Neuronal stem cell (in vitro differentiated cells): Measurements from ENCODE around the gene HMOX2.

Experiments used
- DNase-seq: peaks from one replicate; pipeline ENCODE4 v3.0.0-alpha.2; 2013; ENCODE audit warnings: low spot score
- H2AFZ ChIP-seq: one replicate; pipeline ENCODE4 v1.6.1; 2013; ENCODE audit warnings: mild to moderate bottlenecking, low read length, inconsistent platforms
- H2AK5ac ChIP-seq: 2 replicates; pipeline ENCODE4 v1.6.1; 2013; ENCODE audit warnings: low read depth, mild to moderate bottlenecking, inconsistent platforms, low read length, moderate library complexity, mixed read lengths
- H2BK120ac ChIP-seq: 2 replicates; pipeline ENCODE4 v1.6.1; 2013; ENCODE audit warnings: low read depth, mild to moderate bottlenecking, inconsistent platforms, low read length, moderate library complexity, mixed read lengths
- H2BK12ac ChIP-seq: one replicate; pipeline ENCODE4 v1.6.1; 2013; ENCODE audit warnings: low read length, inconsistent platforms
- H2BK15ac ChIP-seq: 2 replicates; pipeline ENCODE4 v1.6.1; 2013; ENCODE audit warnings: mild to moderate bottlenecking, low read length, inconsistent platforms, mixed read lengths
- H2BK5ac ChIP-seq: one replicate; pipeline ENCODE4 v1.6.1; 2013; ENCODE audit warnings: inconsistent platforms, mild to moderate bottlenecking, low read length, moderate library complexity
- H3K14ac ChIP-seq: one replicate; pipeline ENCODE4 v1.6.1; 2013; ENCODE audit warnings: low read length, inconsistent platforms
- H3K18ac ChIP-seq: 2 replicates; pipeline ENCODE4 v1.6.1; 2013; ENCODE audit warnings: low read length, inconsistent platforms
- H3K23ac ChIP-seq: 2 replicates; pipeline ENCODE4 v1.6.1; 2013; ENCODE audit warnings: low read depth, mild to moderate bottlenecking, mixed read lengths, low read length, inconsistent platforms; ENCODE audit not compliant: poor library complexity
- H3K27ac ChIP-seq: replicated peaks from 3 replicates; pipeline ENCODE4 v1.5.1; 2013; ENCODE audit warnings: low read length, inconsistent platforms
- H3K27me3 ChIP-seq, 3 experiments: 2 replicates each; pipeline ENCODE4 v1.6.1; 2013; ENCODE audit warnings: low read length in 3 of 3, mild to moderate bottlenecking in 2 of 3, inconsistent platforms in 1 of 3, low read depth in 1 of 3, mixed read lengths in 1 of 3, moderate library complexity in 1 of 3; ENCODE audit not compliant: control insufficient read depth in 3 of 3, insufficient read depth in 3 of 3
- H3K36me3 ChIP-seq, 2 donors: replicated peaks in 1 of 2; 2 replicates each; pipeline ENCODE4 v1.6.1; 2013; ENCODE audit warnings: low read length in 2 of 2; ENCODE audit not compliant: control insufficient read depth in 2 of 2, insufficient read depth in 2 of 2
- H3K4ac ChIP-seq: 2 replicates; pipeline ENCODE4 v1.6.1; 2013; ENCODE audit warnings: inconsistent platforms, mild to moderate bottlenecking, low read length, moderate library complexity
- H3K4me1 ChIP-seq, 2 donors: 1 replicate in 1 of 2; 2 replicates in 1 of 2; pipeline ENCODE4 v1.6.1; 2013; ENCODE audit warnings: low read length in 2 of 2, low read depth in 1 of 2; ENCODE audit not compliant: control insufficient read depth in 2 of 2, insufficient read depth in 1 of 2
- H3K4me2 ChIP-seq: one replicate; pipeline ENCODE4 v1.6.1; 2013; ENCODE audit warnings: mild to moderate bottlenecking, low read length, inconsistent platforms; ENCODE audit not compliant: insufficient read depth, poor library complexity, severe bottlenecking
- H3K4me3 ChIP-seq, 2 donors: 2 replicates each; pipeline ENCODE4 v1.5.1; 2013; ENCODE audit warnings: low read length in 2 of 2, mild to moderate bottlenecking in 2 of 2, inconsistent platforms in 1 of 2, moderate library complexity in 1 of 2
- H3K79me1 ChIP-seq: one replicate; pipeline ENCODE4 v1.6.1; 2013; ENCODE audit warnings: low read depth, mild to moderate bottlenecking, inconsistent platforms, low read length, moderate library complexity
- H3K9ac ChIP-seq: one replicate; pipeline ENCODE4 v1.6.1; 2013; ENCODE audit warnings: mild to moderate bottlenecking, low read depth, low read length, inconsistent platforms; ENCODE audit not compliant: poor library complexity
- H3K9me3 ChIP-seq, 2 donors: replicated peaks in 1 of 2; 2 replicates each; pipeline versions ENCODE3 to v1.6.1; 2013; ENCODE audit warnings: low read length in 2 of 2, mild to moderate bottlenecking in 2 of 2, inconsistent platforms in 1 of 2, low read depth in 1 of 2, mixed read lengths in 1 of 2, moderate library complexity in 1 of 2; ENCODE audit not compliant: control insufficient read depth in 2 of 2, insufficient read depth in 1 of 2
- H4K8ac ChIP-seq: one replicate; pipeline ENCODE4 v1.6.1; 2013; ENCODE audit warnings: low read depth, mild to moderate bottlenecking, inconsistent platforms, low read length, moderate library complexity
- H4K91ac ChIP-seq: one replicate; pipeline ENCODE4 v1.6.1; 2013; ENCODE audit warnings: low read length, low read depth, mild to moderate bottlenecking, inconsistent platforms; ENCODE audit not compliant: poor library complexity
- WGBS, 2 donors: extraction: QIAGEN DNeasy Blood & Tissue Kit; methylation state at CpG; one replicate each; pipeline ENCODE4 v1.1.7; 2013; ENCODE audit warnings: missing lambda C conversion rate in 2 of 2, mixed read lengths in 1 of 2; ENCODE audit not compliant: insufficient read length in 2 of 2, insufficient replicate concordance in 1 of 2; ENCODE audit errors: extremely low coverage in 2 of 2; 5-methylcytosine and 5-hydroxymethylcytosine counted together

Gene HMOX2

GRCh38 chr16:4437366-4437765, 38.8 kb upstream of the HMOX2 start:
- Histone ChIP-seq H2AFZ (no peak overlapping the region), H3K36me3 (peaks cover 33 to 91% of the 10 kb centered on the region in 2 donors), H3K23ac (no peak overlapping the region), H3K79me1 (no peaks in the 10 kb centered on the region), H2BK120ac (no peak overlapping the region), H2BK12ac (no peak overlapping the region), H3K9me3 (no peaks in the 10 kb centered on the region), H3K4me1 (no peaks in the 10 kb centered on the region), H2BK15ac (no peak overlapping the region), H3K4me3 (no peak overlapping the region), H4K8ac (no peak overlapping the region), H2AK5ac (no peak overlapping the region), H3K9ac (no peak overlapping the region), H3K18ac (no peak overlapping the region), H4K91ac (no peak overlapping the region), H3K27ac (no peak overlapping the region), H3K14ac (no peak overlapping the region), H2BK5ac (no peak overlapping the region), H3K4me2 (no peak overlapping the region), H3K27me3 (no peaks in the 10 kb centered on the region), H3K4ac (no peak overlapping the region)
- no peak for DNase-seq
- no CpG with 5 or more reads among the region's 3 CpGs for WGBS, 2 donors

GRCh38 chr16:4442371-4442770, 33.8 kb upstream of the HMOX2 start:
- Histone ChIP-seq H2AK5ac (no peak overlapping the region), H3K36me3 (peaks cover 46 to 93% of the 10 kb centered on the region in 2 donors), H3K4me2 (no peak overlapping the region), H3K9me3 (peaks cover 0 to 1% of the 10 kb centered on the region in 2 donors), H3K23ac (no peak overlapping the region), H2AFZ (no peak overlapping the region), H4K91ac (no peak overlapping the region), H2BK5ac (no peak overlapping the region), H2BK15ac (no peak overlapping the region), H3K4ac (no peak overlapping the region), H3K18ac (no peak overlapping the region), H3K14ac (no peak overlapping the region), H2BK120ac (no peak overlapping the region), H3K4me3 (no peak overlapping the region), H4K8ac (peak overlapping the region; percentile 23), H3K9ac (no peak overlapping the region), H3K27me3 (no peaks in the 10 kb centered on the region), H3K4me1 (no peaks in the 10 kb centered on the region), H3K79me1 (no peaks in the 10 kb centered on the region), H2BK12ac (no peak overlapping the region), H3K27ac (no peak overlapping the region)
- WGBS, 2 donors, result no CpG with 5 or more reads among the region's 11 CpGs
- no peak for DNase-seq

- H3K36me3 ChIP-seq, result peaks cover 46 to 91% of the 10 kb centered on the region in 2 donors
- H3K4ac ChIP-seq, result no peak overlapping the region
- no peak overlapping the region for H2AFZ ChIP-seq
- H3K23ac ChIP-seq, result no peak overlapping the region
- no peak overlapping the region for H3K18ac ChIP-seq
- H3K4me2 ChIP-seq, result no peak overlapping the region
- WGBS, 2 donors, result no CpG with 5 or more reads among the region's 5 CpGs
- H4K8ac ChIP-seq, result no peak overlapping the region
- H3K14ac ChIP-seq, result no peak overlapping the region
- H3K9me3 ChIP-seq, result peaks cover 0 to 1% of the 10 kb centered on the region in 2 donors
- no peak for DNase-seq
- no peak overlapping the region for H3K27ac ChIP-seq
- H3K4me1 ChIP-seq, result no peaks in the 10 kb centered on the region
- no peak overlapping the region for H2BK120ac ChIP-seq
- H2BK5ac ChIP-seq, result no peak overlapping the region
- no peak overlapping the region for H2BK12ac ChIP-seq
- H3K79me1 ChIP-seq, result no peaks in the 10 kb centered on the region
- H2AK5ac ChIP-seq, result no peak overlapping the region
- no peaks in the 10 kb centered on the region for H3K27me3 ChIP-seq
- H2BK15ac ChIP-seq, result no peak overlapping the region
- no peak overlapping the region for H3K4me3 ChIP-seq
- no peak overlapping the region for H3K9ac ChIP-seq
- H4K91ac ChIP-seq, result no peak overlapping the region
Measured at GRCh38 chr16:4443271-4443670, 32.9 kb upstream of the HMOX2 start.

GRCh38 chr16:4443986-4444385, 32.2 kb upstream of the HMOX2 start:
- no peak overlapping the region for H4K8ac ChIP-seq
- no peak overlapping the region for H3K14ac ChIP-seq
- no peak overlapping the region for H4K91ac ChIP-seq
- H3K79me1 ChIP-seq, result no peaks in the 10 kb centered on the region
- peaks cover 49 to 90% of the 10 kb centered on the region in 2 donors for H3K36me3 ChIP-seq
- H2BK15ac ChIP-seq, result no peak overlapping the region
- H2AK5ac ChIP-seq, result no peak overlapping the region
- no peak overlapping the region for H2BK12ac ChIP-seq
- no peak for DNase-seq
- H3K4me3 ChIP-seq, result no peak overlapping the region
- no peak overlapping the region for H2BK5ac ChIP-seq
- no peak overlapping the region for H3K9ac ChIP-seq
- H3K4me2 ChIP-seq, result no peak overlapping the region
- H3K23ac ChIP-seq, result no peak overlapping the region
- no peaks in the 10 kb centered on the region for H3K27me3 ChIP-seq
- no CpG with 5 or more reads among the region's 4 CpGs for WGBS, 2 donors
- no peak overlapping the region for H2AFZ ChIP-seq
- no peak overlapping the region for H2BK120ac ChIP-seq
- no peak overlapping the region for H3K4ac ChIP-seq
- no peak overlapping the region for H3K18ac ChIP-seq
- peaks cover 0 to 1% of the 10 kb centered on the region in 2 donors for H3K9me3 ChIP-seq
- H3K4me1 ChIP-seq, result no peaks in the 10 kb centered on the region
- H3K27ac ChIP-seq, result no peak overlapping the region
